Hepatocyte (in vitro differentiated cells): ENCODE data around the gene EPB41L4B. TPM values are rescaled to one million over a fixed set of nuclear protein-coding genes. Genes with fewer than 3 reads are reported as not detected.

Experiments used
- DNase-seq: peaks from one replicate; pipeline ENCODE4 v3.0.0-alpha.2; 2016; ENCODE audit warnings: low spot score
- H2AFZ ChIP-seq: fragments of 200-600 bp; sonication (generic); 2 replicates; pipeline ENCODE4 v1.6.0; 2016; ENCODE audit warnings: antibody characterized with exemption, mild to moderate bottlenecking
- H3K27ac ChIP-seq: fragments of 200-600 bp; sonication (generic); 2 replicates; pipeline ENCODE4 v1.5.1; 2016; ENCODE audit warnings: mild to moderate bottlenecking
- H3K27me3 ChIP-seq: fragments of 200-600 bp; sonication (generic); 2 replicates; pipeline ENCODE4 v1.6.1; 2016
- H3K36me3 ChIP-seq: fragments of 200-600 bp; sonication (generic); replicated peaks from 2 replicates; pipeline ENCODE4 v1.5.1; 2016; ENCODE audit warnings: low read depth; ENCODE audit not compliant: insufficient read depth
- H3K4me1 ChIP-seq: fragments of 200-600 bp; sonication (generic); 2 replicates; pipeline ENCODE4 v1.5.1; 2016; ENCODE audit warnings: mild to moderate bottlenecking, moderate library complexity; ENCODE audit not compliant: insufficient read depth
- H3K4me2 ChIP-seq: fragments of 200-600 bp; sonication (generic); 2 replicates; pipeline ENCODE4 v1.6.0; 2016
- H3K4me3 ChIP-seq: fragments of 200-600 bp; sonication (generic); 2 replicates; pipeline ENCODE4 v1.5.1; 2016; ENCODE audit warnings: mild to moderate bottlenecking
- H3K79me2 ChIP-seq: fragments of 200-600 bp; sonication (generic); 2 replicates; pipeline ENCODE4 v1.6.0; 2017; ENCODE audit warnings: mild to moderate bottlenecking
- H3K9me2 ChIP-seq: fragments of 200-600 bp; sonication (generic); replicated peaks from 2 replicates; pipeline ENCODE4 v1.6.0; 2017; ENCODE audit warnings: mild to moderate bottlenecking; ENCODE audit not compliant: insufficient read depth
- H3K9me3 ChIP-seq: fragments of 200-600 bp; sonication (generic); 2 replicates; pipeline ENCODE4 v1.5.1; 2016; ENCODE audit warnings: low read depth, mild to moderate bottlenecking
- H4K20me1 ChIP-seq: fragments of 200-600 bp; sonication (generic); 2 replicates; pipeline ENCODE4 v1.6.0; 2016; ENCODE audit warnings: mild to moderate bottlenecking; ENCODE audit not compliant: insufficient read depth, poor library complexity, severe bottlenecking
- CTCF ChIP-seq: fragments of 200-600 bp; sonication (generic); IDR thresholded peaks from 2 replicates; pipeline ENCODE4 v1.5.1; 2016; ENCODE audit warnings: antibody characterized with exemption, mild to moderate bottlenecking; ENCODE audit not compliant: poor library complexity
- EZH2 ChIP-seq: fragments of 200-600 bp; sonication (generic); IDR thresholded peaks from 2 replicates; pipeline ENCODE4 v1.6.1; 2016; ENCODE audit warnings: antibody characterized with exemption, mild to moderate bottlenecking, borderline replicate concordance
- EZH2phosphoT487 ChIP-seq: fragments of 200-600 bp; sonication (generic); IDR thresholded peaks from one replicate; pipeline ENCODE4 v1.6.1; 2018; ENCODE audit warnings: antibody characterized with exemption, mild to moderate bottlenecking, low read depth, moderate library complexity; ENCODE audit not compliant: unreplicated experiment, severe bottlenecking
- WGBS: methylation state at CpG from one replicate; pipeline ENCODE4 v1.1.6; 2016; ENCODE audit warnings: low lambda C conversion rate; ENCODE audit errors: missing lambda C conversion rate; 5-methylcytosine and 5-hydroxymethylcytosine counted together
- polyA plus RNA-seq: library from polyadenylated mRNA; unstranded; fragments of >200 nt; fragmentation: Nextera tagmentation; extraction: Ambion mirVana; gene quantifications from 2 replicates; pipeline ENCODE4 v1.2.1, GENCODE V29; 2016
- total RNA-seq: library from RNA; depleted of rRNA; stranded (reverse); fragments of >200 nt; gene quantifications from 2 replicates; pipeline ENCODE4 v1.2.3, GENCODE V29; 2014

The EPB41L4B gene
- total and polyA plus RNA-seq, 2 experiments from 2014 or later: 11.1 to 20.6 TPM

- no peak overlapping the region for H3K27ac ChIP-seq
- H3K9me2 ChIP-seq: no peaks in the 10 kb centered on the region
- no peaks in the 10 kb centered on the region for H3K27me3 ChIP-seq
- no peak overlapping the region for H2AFZ ChIP-seq
- no peaks in the 10 kb centered on the region for H3K4me1 ChIP-seq
- WGBS: 91% methylated on average over 2 of the region's 2 CpGs
- no peak for DNase-seq
- no peak for TF ChIP-seq CTCF
- no peaks in the 10 kb centered on the region for H3K36me3 ChIP-seq
- H3K4me2 ChIP-seq: no peak overlapping the region
- no peaks in the 10 kb centered on the region for H4K20me1 ChIP-seq
- H3K9me3 ChIP-seq: no peaks in the 10 kb centered on the region
- H3K4me3 ChIP-seq: no peak overlapping the region
- H3K79me2 ChIP-seq: no peaks in the 10 kb centered on the region
Observed at GRCh38 chr9:109138421-109138820, 182.4 kb downstream of the EPB41L4B start.

GRCh38 chr9:109134167-109134578 is 186.7 kb downstream of the EPB41L4B start:
- Histone ChIP-seq H3K9me2 (no peaks in the 10 kb centered on the region), H3K27ac (no peak overlapping the region), H3K27me3 (no peaks in the 10 kb centered on the region), H3K4me3 (no peak overlapping the region), H3K9me3 (no peaks in the 10 kb centered on the region), H2AFZ (no peak overlapping the region), H3K4me1 (peaks cover 6% of the 10 kb centered on the region), H3K36me3 (no peaks in the 10 kb centered on the region), H3K79me2 (no peaks in the 10 kb centered on the region), H3K4me2 (no peak overlapping the region), H4K20me1 (no peaks in the 10 kb centered on the region)
- WGBS: 97% methylated on average over 1 of the region's 1 CpG
- TF ChIP-seq EZH2phosphoT487 (no peak), EZH2 (no peak), CTCF (no peak)
- no peak for DNase-seq

- H2AFZ ChIP-seq: no peak overlapping the region
- no peaks in the 10 kb centered on the region for H3K9me2 ChIP-seq
- no peaks in the 10 kb centered on the region for H3K27me3 ChIP-seq
- H3K9me3 ChIP-seq: no peaks in the 10 kb centered on the region
- no peak for TF ChIP-seq EZH2phosphoT487
- no peak for TF ChIP-seq EZH2
- TF ChIP-seq CTCF: no peak
- peaks cover 6% of the 10 kb centered on the region for H3K4me1 ChIP-seq
- no peak for DNase-seq
- no peak overlapping the region for H3K4me2 ChIP-seq
- no peaks in the 10 kb centered on the region for H3K36me3 ChIP-seq
- no peak overlapping the region for H3K4me3 ChIP-seq
- WGBS: 93% methylated on average over 2 of the region's 2 CpGs
- H3K27ac ChIP-seq: no peak overlapping the region
- H3K79me2 ChIP-seq: no peaks in the 10 kb centered on the region
- no peaks in the 10 kb centered on the region for H4K20me1 ChIP-seq
Observed at GRCh38 chr9:109133533-109133932, 187.3 kb downstream of the EPB41L4B start.

- no peaks in the 10 kb centered on the region for H3K36me3 ChIP-seq
- H3K9me3 ChIP-seq: no peaks in the 10 kb centered on the region
- no peak overlapping the region for H3K4me3 ChIP-seq
- H3K27me3 ChIP-seq: no peaks in the 10 kb centered on the region
- no peaks in the 10 kb centered on the region for H3K9me2 ChIP-seq
- H4K20me1 ChIP-seq: no peaks in the 10 kb centered on the region
- TF ChIP-seq EZH2 (no peak), EZH2phosphoT487 (no peak), CTCF (no peak)
- no peaks in the 10 kb centered on the region for H3K79me2 ChIP-seq
- H2AFZ ChIP-seq: no peak overlapping the region
- H3K27ac ChIP-seq: no peak overlapping the region
- WGBS: 38% methylated on average over 2 of the region's 2 CpGs
- no peak for DNase-seq
- H3K4me1 ChIP-seq: peaks cover 6% of the 10 kb centered on the region
- H3K4me2 ChIP-seq: peak overlapping the region; percentile 5
Observed at GRCh38 chr9:109132567-109133021, 188.3 kb downstream of the EPB41L4B start.
